NCI-H2196 (cell line): ENCODE data around the gene PDCL3.

Experiments
- DNase-seq: peaks from one replicate; lab custom pipeline; 2025; ENCODE audit not compliant: unreplicated experiment; lab: John Stamatoyannopoulos, UW

Gene PDCL3

DNA sequence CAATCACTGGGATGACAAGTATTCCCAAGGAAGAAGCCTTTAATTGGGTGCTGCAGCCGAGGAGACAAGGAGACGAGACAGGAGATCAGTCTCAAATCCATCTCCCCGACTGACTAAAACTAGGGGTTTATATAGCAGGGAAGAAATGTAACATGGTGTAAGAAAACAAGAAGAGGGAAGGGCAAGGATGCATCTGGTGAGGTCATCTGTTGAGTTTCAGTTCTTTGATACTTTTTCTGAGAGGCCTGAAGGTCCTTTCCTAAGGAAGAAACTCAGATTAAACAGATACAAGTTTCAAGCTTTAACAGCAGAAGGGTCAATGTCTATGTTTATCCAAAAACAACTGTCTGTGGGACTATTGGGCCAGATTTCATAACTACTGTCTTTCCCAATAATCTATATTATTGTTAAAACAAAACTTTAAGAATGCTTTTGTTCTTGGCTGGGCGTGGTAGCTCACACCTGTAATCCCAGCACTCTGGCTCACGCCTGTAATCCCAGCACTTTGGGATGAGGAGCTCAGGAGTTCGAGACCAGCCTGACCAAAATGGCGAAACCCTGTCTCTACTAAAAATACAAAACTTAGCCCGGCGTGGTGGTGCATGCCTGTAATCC is 2.5 kb upstream of the PDCL3 start:
- DNase-seq: no peak

DNA sequence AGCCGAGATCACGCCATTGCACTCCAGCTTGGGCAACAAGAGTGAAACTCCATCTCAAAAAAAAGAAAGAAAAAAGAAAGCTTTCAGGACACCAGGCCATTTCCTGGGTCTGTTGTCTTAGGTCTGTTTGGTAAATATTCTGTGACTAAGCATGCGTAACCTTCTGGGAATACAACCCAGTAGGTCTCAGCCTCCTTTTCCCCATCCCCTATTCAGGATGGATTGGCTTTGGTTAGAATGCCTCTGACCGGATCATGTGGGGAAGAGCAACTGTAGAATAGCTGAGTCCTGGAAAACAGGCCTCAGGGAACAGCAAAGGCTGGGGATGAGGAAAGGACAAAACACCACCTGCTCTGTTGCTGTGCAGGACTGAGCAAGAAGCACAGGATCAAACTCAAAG is 1.6 kb upstream of the PDCL3 start:
- DNase-seq: no peak

DNA sequence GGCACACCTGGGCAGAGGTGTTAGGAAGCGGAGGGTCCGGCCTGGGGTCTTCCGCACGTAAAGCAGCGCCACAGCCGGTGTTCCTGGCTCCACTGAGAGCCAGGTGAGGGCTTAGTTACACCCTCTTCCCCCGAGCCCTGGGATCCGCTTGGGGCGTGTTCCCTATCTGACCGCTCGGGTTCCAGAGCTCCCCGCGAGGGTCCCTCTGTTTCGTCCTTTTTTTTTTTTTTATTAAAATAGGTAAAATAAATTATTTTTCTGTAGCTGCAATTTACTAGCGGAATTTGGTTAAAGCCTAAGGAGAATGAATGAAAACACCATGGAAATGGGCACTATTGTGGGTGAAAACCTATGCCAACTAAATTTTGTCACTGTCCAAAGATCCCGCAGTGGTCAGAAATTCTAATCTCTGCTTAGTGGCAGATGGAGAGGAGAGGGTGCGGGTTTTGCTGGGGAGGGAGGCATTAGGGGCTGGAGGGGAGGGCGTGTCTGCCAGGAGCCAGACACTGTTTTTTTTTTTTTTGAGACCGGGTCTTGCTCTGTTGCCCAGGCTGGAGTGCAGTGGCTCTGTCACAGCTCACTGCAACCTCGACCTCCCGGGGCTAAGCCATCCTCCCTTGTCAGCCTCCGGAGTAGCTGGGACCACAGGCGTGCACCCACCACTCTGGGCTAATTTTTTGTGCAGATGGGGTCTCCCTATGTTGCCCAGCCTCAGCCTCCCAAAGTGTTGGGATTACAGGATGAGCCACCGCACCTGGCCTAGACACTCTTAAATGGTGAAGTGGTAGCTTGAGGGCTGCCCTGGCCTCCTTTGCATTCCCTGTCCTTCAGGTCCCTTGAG is 834 bp downstream of the PDCL3 start:
- DNase-seq: no peak

DNA sequence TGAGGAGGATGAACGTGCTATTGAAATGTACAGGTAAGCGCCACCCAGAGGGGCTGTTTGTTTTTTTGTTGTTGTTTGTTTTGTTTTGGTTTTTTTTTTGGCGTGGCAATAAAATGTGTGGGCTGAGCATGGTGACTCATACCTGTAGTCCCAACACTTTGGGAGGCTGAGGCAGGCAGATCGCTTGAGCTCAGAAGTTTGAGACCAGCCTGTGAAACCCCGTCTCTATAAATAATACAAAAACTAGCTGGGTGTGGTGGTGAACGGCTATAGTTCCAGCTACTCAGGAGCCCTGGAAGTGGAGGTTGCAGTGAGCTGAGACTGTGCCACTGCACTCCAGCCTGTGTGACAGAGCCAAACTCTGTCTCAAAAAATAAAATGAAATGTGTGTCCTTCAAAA is 6.2 kb downstream of the PDCL3 start:
- no peak for DNase-seq

DNA sequence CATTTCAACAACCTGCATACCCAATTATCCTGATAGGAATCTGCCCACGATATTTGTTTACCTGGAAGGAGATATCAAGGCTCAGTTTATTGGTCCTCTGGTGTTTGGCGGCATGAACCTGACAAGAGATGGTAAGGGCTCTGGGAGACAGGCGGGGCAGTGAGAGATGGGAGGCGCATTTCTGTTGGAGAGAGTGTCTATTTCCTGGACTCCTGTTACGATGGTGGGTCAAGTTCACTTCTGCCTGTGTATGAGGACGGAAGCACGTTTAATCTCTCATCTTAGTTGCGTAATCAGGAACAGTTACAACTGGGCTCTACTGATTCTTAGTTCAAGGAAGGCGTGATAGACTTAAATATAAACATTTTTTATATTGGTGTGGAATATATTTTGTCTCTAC is 8.9 kb downstream of the PDCL3 start:
- DNase-seq: no peak

DNA sequence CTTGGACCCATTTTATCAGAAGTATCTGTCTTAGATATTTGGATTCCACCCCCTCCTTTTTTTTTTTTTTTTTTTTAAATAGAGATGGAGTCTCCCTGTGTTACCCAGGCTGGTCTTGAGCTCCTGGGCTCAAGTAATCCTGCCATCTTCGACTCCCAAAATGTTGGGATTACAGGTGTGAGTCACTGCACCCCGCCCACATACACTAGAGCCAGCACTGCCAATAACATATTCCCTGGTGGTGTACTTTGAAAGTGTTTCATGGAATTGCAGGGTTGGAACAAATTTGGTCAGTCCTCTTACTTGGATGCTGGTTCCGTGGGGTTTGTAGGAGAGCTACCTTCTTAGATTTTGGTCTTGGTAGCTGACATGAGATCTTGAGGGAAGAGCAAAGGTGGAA is 15.0 kb downstream of the PDCL3 start:
- DNase-seq: no peak

DNA sequence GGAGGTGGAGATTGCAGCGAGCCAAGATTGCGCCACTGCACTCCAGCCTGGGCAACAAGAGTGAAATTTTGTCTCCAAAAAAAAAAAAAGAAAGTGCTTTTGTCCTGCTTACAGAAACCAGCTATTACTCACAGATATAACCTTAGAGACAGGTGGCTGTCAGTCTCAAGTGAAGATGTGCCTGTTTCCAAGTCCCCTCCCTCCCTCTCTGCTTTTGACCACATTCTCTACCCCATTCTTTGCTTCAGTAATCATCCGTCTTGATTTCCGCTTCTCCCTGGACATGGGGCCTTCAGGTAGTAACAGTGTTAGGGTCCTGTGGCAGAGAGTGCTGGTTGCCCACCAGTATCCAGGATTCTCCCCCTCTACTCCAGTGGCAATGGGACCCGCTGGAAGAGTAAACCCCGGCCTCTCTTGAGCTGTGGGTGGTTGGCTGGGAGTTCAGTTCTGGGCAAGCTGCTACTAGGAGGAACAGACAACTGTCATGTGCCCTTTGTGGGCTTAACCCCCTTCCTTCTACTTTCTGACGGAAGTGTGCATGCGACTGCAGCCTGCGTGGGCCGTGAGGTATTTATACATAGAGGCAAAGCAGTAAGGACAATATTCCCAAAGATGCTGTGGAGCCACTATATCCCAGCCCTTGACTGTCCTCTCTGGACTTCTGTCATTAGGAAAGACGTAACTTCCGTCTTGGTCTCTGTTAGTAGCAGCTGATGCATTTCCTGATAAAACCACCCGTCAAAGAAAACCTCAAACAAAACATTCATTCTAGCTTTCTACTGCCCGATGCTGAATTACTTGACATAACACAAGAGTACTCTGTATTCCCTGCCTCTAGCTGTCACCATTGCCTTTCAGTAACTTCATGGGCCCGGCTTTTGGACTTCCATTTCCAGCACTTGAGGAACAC is 17.8 kb downstream of the PDCL3 start:
- DNase-seq: no peak

DNA sequence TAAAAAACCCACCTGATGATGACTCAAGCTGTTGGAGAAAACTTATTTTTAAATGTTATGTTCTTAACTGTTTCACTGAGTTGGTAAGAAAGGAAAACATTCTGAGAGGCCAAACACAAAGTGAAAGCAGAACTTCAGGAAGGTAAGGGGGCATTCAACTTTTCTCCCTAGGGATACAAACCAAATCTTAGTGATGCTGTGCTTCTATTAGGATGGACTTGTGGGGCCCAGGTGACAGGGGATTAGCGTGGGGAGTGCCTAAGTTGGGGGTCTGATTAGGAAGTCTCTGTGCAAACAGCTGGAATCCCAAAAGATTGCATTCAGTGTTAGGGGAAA is 18.5 kb downstream of the PDCL3 start:
- DNase-seq: no peak

DNA sequence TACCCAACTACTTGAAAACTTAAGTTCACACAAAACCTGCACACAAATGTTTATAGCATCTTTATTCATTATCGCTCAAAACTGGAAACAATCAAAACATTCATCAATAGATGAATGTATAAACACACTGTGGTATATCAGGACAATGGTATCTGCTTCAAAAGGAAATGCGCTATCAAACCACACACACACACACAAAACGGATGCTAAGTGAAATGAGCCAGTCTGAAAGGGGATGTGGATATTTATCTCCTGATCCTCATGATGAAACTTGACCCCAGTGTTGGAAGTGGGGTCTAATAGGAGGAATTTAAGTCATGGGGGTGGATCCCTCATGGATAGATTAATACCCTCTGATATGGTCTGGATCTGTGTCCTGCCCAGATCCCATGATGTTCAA is 22.0 kb downstream of the PDCL3 start:
- no peak for DNase-seq

DNA sequence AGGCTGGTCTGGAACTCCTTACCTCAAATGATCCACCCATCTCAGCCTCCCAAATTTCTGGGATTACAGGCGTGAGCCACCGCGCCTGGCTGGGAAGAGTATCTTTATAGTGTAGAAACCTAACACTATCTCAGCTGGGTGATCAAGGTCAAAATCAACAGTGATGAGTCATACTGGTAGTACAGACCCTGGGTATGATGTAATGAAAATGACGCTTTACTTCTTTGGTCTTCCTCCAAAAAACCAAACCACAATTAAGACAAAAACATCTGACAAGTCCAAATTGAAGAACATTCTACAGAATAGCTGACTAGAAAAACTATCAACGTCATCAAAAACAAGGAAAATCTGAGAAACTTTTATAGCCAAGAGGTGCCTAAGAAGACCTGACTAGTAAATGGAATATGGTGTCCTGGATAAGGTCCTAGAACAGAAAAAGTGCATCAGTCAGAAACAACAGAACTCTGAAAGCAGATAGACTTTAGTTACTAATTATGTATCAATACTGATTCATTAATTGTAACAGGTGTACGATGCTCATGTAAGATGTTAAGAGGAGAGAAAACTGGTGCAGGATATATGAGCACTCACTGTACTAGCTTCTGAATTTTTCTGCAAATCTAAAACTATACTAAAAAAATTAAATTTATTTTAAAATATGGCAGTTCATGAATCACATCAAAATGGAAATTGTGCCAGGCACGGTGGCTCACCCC is 25.4 kb downstream of the PDCL3 start:
- no peak for DNase-seq

DNA sequence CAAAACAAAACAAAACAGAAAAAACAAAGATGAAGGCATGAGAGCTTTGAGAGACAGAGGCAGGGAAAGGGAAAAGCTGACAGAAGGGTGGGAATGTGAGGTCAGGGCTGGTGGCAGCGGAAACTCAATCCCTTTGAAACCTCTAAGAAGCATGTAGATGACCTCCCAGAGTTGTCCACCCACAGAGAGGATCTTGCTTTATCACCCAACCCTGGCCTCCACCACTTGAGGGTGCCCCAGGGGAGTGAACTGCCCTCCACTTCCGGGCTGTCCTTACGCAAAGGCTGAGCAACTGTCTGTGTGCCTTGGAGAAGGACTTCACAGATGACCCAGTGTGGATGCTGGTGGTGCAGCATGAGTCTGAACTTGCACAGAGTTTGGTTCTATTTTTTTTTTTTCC is 26.7 kb downstream of the PDCL3 start:
- no peak for DNase-seq

DNA sequence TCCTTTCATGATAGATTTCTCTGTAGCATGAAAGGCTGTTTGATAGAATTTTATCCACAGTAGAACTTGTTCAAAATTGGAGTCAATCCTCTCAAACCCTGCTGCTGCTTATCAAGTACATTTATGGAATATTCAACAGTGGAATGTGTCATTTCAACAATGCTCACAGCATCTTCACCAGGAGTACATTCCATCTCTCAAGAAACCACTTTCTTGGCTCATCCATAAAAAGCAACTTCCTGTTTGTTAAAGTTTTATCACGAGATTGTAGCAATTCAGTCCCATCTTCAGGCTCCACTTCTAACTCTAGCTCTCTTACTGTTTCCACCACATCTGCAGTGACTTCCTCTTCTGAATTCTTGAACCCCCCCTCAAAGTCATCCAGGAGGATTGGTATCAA is 29.4 kb downstream of the PDCL3 start:
- DNase-seq: no peak

DNA sequence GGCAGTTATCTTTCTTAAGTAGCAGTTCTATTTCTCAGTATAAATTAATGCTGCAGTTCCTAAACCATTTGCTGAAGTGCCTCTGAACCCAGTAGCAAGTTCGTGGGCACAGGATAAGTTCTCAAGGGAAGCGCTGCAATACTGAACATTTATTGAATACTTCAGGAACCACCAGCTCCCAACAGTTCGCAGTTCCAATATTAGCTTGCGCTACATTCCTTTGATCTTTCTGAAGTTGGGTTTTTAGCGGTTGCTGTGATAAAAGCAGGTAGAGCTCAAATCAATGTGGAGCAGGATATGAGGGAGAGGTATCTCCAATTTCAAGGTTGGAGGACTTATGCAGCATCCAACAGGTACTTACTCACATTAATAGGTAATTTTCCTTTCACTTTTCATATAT is 33.7 kb downstream of the PDCL3 start:
- no peak for DNase-seq

DNA sequence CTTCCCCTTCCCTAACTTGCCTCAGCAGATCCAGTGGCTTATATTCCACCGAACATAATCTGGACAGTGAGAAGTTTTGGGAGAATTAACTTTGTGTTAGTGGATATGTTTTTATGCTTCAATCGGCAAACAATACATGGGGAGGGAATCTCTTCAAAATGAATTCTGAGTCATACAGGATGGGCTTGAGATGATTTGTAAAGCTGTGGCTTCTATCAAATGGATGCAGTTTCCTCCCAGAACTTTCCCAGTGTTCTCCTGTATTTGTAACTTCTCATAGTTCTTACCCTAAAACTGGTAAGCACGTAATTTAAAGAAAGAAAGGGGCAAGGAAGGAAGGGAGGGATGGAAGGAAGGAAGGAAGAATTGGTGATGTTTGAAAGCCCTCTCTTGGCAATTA is 36.8 kb downstream of the PDCL3 start:
- DNase-seq: no peak

DNA sequence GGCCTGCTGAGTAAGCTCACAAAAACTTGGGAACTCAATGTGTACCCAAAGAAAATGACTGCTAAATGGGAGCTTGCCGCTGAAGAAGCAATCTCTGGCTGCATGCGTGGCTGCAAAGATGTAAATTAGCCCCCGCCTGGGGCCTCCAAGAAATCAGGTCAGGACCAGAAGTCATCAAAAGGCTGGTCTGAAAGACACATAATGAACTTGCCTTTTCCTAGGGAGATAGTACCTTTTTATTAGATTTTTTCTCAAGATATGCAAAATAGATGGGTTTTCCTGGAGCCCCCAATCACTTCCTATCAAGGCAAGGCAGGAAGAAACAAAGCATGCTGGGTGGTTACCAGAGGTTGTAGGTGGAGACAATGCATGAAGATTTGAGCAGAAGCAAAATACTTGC is 38.9 kb downstream of the PDCL3 start:
- no peak for DNase-seq

DNA sequence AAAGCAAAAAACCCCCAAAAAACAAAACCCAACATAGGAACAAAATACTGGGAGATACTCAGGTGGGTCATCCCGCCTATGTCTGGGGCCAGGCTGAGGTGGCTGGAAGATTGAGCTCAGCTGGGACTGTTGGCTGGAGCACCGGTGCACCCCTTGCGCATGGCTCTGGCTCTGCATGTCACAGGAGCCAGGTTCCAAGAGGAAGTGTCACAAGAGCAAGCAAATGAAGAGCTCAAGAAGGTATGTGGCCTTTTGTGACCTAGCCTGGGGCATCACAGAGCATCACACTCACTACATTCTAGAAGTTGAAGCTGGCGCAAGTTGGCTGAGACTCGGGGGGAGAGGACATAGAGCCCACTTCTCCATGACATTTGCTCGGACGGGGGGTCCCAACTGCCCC is 40.6 kb downstream of the PDCL3 start:
- DNase-seq: no peak

DNA sequence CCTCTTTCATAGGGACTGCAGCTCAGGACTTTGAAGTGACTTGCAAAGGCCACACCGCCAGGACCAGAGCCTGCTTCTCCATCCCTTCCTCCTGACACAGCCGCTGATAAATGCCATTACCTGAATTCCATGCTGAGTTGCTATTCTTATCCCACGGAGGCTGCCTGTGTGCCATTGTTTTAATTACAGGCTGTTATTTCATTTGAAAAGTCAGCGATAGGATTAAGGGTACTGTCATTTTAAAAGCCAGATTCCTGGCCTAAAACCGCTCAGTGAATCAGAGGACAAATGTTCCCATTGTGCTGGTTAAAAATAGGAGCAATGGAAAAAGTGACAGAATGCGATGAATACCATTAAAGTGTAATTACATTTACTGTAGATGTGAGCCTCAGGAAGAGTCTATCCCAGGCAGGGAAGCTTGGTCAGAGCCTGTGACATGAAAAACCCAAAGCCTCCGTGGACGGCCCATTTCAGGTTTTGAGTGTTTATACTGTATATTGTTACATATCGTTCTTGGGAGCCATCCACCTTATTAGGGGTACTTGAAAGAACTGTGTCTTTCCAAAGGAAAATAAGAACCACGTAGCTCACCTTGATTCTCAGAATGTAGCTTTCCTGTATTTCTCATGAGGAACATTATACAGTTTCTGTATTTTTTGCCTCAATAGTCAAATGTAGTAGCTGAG is 41.3 kb downstream of the PDCL3 start:
- no peak for DNase-seq

DNA sequence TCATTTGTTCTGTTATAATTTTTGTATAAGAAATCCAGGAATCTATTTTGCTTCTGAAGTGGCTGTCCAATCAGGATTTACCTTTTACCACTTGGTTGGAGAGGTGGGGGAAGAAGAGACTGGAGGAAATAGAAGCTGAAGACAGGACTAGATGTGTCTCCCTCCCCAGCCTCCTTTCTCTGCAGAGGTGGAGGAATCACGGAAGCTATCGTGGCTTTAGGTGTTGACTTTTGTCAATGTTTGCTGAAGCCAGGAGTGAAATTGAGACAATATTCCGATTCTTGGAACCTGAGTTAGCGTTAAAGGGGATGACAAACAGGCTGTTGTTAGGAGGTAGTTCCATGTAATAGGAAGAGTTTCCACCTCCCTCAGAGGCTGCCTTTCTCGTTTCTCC is 43.5 kb downstream of the PDCL3 start:
- no peak for DNase-seq

DNA sequence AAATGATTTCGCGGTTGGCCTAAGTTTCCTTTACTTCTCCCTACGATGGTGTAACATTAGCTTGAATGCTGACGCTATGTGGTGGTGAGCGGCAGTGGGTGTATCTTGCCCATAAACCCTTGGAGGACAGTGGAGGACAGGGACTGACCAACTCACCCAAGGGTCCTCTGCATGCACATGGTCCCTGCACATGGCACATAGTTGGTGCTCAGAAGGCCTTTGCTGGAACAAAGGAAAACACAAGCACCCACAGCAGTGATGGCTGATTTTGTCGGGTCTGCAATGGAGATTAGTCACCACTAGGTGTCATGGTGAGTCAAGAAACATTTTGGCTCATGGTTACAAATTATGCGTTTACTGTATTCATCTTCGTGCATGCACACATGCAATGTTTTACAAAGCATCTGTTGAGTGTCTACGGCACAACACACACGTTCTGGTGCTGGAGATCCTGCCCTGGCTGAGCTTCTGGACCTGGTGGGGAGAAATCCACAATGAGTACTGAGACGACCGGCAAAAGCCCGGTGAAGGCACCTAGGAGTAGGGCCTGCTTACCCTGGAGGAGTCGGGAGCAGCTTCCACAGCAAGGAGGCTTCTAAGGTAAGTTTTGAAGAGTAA is 44.0 kb downstream of the PDCL3 start:
- peak; percentile 48 for DNase-seq

DNA sequence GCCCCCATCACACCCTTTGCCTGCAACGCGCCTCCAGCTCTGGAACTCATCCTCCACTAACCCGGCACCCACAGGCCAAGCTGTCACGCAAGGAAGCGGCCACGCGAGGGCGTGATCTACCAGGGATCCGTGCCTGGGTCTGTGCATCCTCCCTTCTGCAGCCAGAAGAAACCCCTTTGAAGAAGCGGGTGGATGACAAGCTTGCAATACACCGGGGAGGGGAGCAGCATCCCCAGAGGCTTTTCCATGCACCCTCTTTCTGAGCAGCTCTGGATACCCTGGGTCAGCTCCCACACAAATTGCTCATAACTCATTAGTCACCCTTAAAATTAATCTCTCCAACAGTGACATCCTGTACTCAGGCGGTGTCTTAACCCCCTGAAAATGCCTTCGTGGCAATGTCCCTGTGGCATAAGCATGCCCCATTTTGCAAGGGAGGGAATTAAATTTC is 47.6 kb downstream of the PDCL3 start:
- DNase-seq: peak; percentile 47
